GM12878 (cell line): ENCODE measurements around the gene SCNM1.

Experiments
- ELK1 ChIP-seq: IDR thresholded peaks from 2 replicates; pipeline ENCODE4 v1.6.1; 2012; ENCODE audit warnings: low read depth, low read length, improper control_type of control experiment
- EZH2 ChIP-seq: IDR thresholded peaks from 2 replicates; pipeline ENCODE4 v1.6.1; 2012; ENCODE audit warnings: low read depth, mild to moderate bottlenecking, control low read depth, inconsistent platforms, low read length, borderline replicate concordance; ENCODE audit not compliant: control insufficient read depth

- no peak for TF ChIP-seq ELK1
- no peak for TF ChIP-seq EZH2
Measured at GRCh38 chr1:151193856-151194255, 27.9 kb downstream of the SCNM1 start.
